ENCODE results near the gene GABARAPL2.
A peak's percentile ranks its signal among the peaks of the same experiment; 100 is the strongest.
"Not testable (repeated sequence)": the region's sequence is repeated elsewhere in the genome, so short reads cannot be mapped to it uniquely, and the experiment has no call there.

Gene GABARAPL2

GRCh38 chr16:75591927-75592326 is 25.7 kb downstream of the GABARAPL2 start:
- DNase-seq, result not testable (repeated sequence)

GRCh38 chr16:75593308-75593707 is 27.1 kb downstream of the GABARAPL2 start:
- no peak for DNase-seq

GRCh38 chr16:75593825-75594820 is 27.9 kb downstream of the GABARAPL2 start:
- DNase-seq, result no peak

- no peak for DNase-seq
These were observed 33.5 kb downstream of the GABARAPL2 start for GRCh38 chr16:75599452-75600277.

GRCh38 chr16:75603241-75603640 is 37.1 kb downstream of the GABARAPL2 start:
- DNase-seq, result no peak

- DNase-seq, result no peak
These were observed 40.3 kb downstream of the GABARAPL2 start for GRCh38 chr16:75606507-75606906.

- no peak for DNase-seq
These were observed 48.1 kb downstream of the GABARAPL2 start for GRCh38 chr16:75614066-75614897.

- DNase-seq, result no peak
These were observed 49.4 kb downstream of the GABARAPL2 start for GRCh38 chr16:75615619-75616018.

GRCh38 chr16:75616521-75617010 is 50.4 kb downstream of the GABARAPL2 start:
- no peak for DNase-seq

GRCh38 chr16:75617121-75617520 is 50.9 kb downstream of the GABARAPL2 start:
- DNase-seq, result no peak

- no peak for DNase-seq
These were observed 52.6 kb downstream of the GABARAPL2 start for GRCh38 chr16:75618780-75619179.

- DNase-seq, result peak; percentile 55
These were observed 54.4 kb downstream of the GABARAPL2 start for GRCh38 chr16:75620326-75621169.

GRCh38 chr16:75621170-75621477 is 54.9 kb downstream of the GABARAPL2 start:
- no peak for DNase-seq

- peak; percentile 97 for DNase-seq
These were observed 56.8 kb downstream of the GABARAPL2 start, which contains the start of gene ADAT1 for GRCh38 chr16:75622761-75623605. TSS of gene ADAT1 (minus strand) at chr16:75623281. CDS start at chr16:75620799, 2,482 bp downstream.

GRCh38 chr16:75624921-75625334 is 58.7 kb downstream of the GABARAPL2 start:
- DNase-seq, result no peak

GRCh38 chr16:75626806-75627205 is 60.6 kb downstream of the GABARAPL2 start:
- no peak for DNase-seq
